ENCODE measurements around the gene ZNF334.

DNA sequence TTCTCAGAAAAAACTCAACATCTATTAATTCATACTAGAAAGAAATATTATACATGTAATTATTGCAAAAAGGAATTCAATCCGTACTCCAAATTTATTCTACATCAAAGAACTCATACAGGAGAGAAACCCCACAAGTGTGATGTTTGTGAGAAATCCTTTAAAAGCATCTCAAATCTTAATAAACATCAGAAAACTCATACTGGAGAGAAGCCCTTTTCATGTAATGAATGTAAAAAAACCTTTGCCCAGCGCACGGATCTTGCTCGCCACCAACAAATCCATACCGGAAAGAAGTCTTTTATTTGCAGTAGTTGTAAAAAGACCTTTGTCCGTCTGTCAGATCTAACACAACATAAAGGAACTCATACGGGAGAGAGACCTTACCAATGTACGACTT lies 22.0 kb downstream of the ZNF334 start:
- TF ChIP-seq POLR2AphosphoS5 (IDR thresholded peaks at IDR 0.05; ENCODE audit: borderline replicate concordance, low read depth, low read length) = no peak
- TF ChIP-seq FOXP2 (optimal IDR thresholded peaks at IDR 0.05; ENCODE audit: control extremely low read depth, extremely low read length, insufficient read depth) = no peak
- no peak for TF ChIP-seq EZH2 (IDR thresholded peaks at IDR 0.05)

Measured in SK-N-MC (cell line).